Upper lobe of left lung (tissue), 4 donors: ENCODE results near the gene CNTNAP5.

ENCODE experiments used
- CTCF ChIP-seq, 6 experiments: fragments of 450-650 bp in 4 of 6; fragments of 200-600 bp in 2 of 6; sonication (generic) in 2 of 6; IDR thresholded peaks; one replicate each; pipeline ENCODE4 v1.5.1; 2016 to 2019; ENCODE audit warnings: antibody characterized with exemption in 6 of 6
- EP300 ChIP-seq, 4 donors: sonication (generic); formaldehyde crosslinking; IDR thresholded peaks; one replicate each; pipeline ENCODE4 v1.5.1; 2017; ENCODE audit warnings: antibody characterized with exemption in 4 of 4, control low read depth in 2 of 4
- POLR2A ChIP-seq, 4 donors: fragments of 450-650 bp; IDR thresholded peaks; one replicate each; pipeline ENCODE4 v1.5.1; 2016 to 2017; ENCODE audit warnings: antibody characterized with exemption in 4 of 4, mild to moderate bottlenecking in 2 of 4
- POLR2AphosphoS5 ChIP-seq, 2 donors: sonication (generic); formaldehyde crosslinking; IDR thresholded peaks; one replicate each; pipeline ENCODE4 v1.5.1; 2017; ENCODE audit warnings: antibody characterized with exemption in 2 of 2

- TF ChIP-seq CTCF (IDR thresholded peaks at IDR 0.05) (no peak), POLR2A (IDR thresholded peaks at IDR 0.05) (no peak), POLR2AphosphoS5 (IDR thresholded peaks at IDR 0.05) (no peak), EP300 (IDR thresholded peaks at IDR 0.05) (no peak)
Measured at GRCh38 chr2:124296470-124296869, 271.4 kb downstream of the CNTNAP5 start.
